ENCODE results near the gene LBX2. TPM values are rescaled to one million over a fixed set of nuclear protein-coding genes. Genes with fewer than 3 reads are reported as not detected.

The LBX2 gene
- total and polyA plus RNA-seq, 9 of the 15 experiments (the other 6 are each of a cell fraction or from before 2014, with no cell fraction given) = 0.39 to 6.2 (median 1.8) TPM; not detected in 1

DNA sequence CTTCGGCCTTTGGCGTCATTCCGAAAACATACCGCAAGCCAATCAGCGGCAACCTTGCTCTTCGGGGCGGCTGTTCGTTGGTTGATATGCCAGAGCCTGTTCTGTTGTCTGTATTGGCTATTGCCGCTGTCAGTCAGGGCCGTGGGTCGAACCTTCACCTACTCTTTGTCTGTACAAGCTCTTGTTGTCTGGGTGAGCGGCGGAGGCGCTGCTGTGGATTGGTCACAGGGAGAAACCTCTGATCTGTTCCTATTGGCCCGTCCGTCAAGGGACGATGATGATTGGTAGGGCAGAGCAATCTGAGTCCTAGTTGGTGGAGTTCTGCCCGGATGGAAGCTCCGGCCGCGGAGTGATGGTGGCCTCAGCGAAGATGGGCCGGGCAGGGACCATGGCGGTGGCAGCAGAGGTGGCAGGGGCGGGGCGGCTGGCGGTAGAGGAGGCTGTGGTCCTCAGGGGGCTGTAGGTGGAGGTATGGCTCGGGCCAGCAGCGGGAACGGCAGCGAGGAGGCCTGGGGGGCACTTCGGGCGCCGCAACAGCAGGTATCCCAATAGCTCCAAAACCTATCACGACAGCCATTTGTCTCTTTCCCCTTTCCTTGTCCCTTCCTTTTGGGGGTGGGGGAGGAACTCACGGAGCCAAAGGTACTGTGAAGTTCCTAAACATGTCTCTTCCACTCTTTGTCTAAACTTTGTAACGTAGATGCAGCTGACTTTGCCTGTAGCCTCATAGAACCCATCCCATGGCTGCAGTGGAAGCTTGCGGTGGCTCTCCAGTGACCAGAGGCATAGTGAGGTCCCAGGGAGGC lies 41.1 kb downstream of the LBX2 start, which contains the start of gene WBP1 (continued):
- TF ChIP-seq, protein P1, sequence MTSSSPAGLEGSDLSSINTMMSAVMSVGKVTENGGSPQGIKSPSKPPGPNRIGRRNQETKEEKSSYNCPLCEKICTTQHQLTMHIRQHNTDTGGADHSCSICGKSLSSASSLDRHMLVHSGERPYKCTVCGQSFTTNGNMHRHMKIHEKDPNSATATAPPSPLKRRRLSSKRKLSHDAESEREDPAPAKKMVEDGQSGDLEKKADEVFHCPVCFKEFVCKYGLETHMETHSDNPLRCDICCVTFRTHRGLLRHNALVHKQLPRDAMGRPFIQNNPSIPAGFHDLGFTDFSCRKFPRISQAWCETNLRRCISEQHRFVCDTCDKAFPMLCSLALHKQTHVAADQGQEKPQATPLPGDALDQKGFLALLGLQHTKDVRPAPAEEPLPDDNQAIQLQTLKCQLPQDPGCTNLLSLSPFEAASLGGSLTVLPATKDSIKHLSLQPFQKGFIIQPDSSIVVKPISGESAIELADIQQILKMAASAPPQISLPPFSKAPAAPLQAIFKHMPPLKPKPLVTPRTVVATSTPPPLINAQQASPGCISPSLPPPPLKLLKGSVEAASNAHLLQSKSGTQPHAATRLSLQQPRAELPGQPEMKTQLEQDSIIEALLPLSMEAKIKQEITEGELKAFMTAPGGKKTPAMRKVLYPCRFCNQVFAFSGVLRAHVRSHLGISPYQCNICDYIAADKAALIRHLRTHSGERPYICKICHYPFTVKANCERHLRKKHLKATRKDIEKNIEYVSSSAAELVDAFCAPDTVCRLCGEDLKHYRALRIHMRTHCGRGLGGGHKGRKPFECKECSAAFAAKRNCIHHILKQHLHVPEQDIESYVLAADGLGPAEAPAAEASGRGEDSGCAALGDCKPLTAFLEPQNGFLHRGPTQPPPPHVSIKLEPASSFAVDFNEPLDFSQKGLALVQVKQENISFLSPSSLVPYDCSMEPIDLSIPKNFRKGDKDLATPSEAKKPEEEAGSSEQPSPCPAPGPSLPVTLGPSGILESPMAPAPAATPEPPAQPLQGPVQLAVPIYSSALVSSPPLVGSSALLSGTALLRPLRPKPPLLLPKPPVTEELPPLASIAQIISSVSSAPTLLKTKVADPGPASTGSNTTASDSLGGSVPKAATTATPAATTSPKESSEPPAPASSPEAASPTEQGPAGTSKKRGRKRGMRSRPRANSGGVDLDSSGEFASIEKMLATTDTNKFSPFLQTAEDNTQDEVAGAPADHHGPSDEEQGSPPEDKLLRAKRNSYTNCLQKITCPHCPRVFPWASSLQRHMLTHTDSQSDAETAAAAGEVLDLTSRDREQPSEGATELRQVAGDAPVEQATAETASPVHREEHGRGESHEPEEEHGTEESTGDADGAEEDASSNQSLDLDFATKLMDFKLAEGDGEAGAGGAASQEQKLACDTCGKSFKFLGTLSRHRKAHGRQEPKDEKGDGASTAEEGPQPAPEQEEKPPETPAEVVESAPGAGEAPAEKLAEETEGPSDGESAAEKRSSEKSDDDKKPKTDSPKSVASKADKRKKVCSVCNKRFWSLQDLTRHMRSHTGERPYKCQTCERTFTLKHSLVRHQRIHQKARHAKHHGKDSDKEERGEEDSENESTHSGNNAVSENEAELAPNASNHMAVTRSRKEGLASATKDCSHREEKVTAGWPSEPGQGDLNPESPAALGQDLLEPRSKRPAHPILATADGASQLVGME (CRISPR knock-in tag; IDR thresholded peaks at IDR 0.05) = no peak
- TF ChIP-seq KDM5B (IDR thresholded peaks at IDR 0.05; ENCODE audit: insufficient replicate concordance, low read depth, low read length) (peak; percentile 42), NR4A1 (CRISPR knock-in tag; IDR thresholded peaks at IDR 0.05) (no peak), NR4A1 (tag; IDR thresholded peaks at IDR 0.05) (no peak), ZNF263 (CRISPR knock-in tag; IDR thresholded peaks at IDR 0.05; ENCODE audit: borderline replicate concordance) (no peak), EZH2 (IDR thresholded peaks at IDR 0.05; ENCODE audit: borderline replicate concordance, low read depth, low read length) (no peak), SRSF7 (optimal IDR thresholded peaks at IDR 0.05; ENCODE audit: low read depth, low read length) (no peak), TRIM24 (IDR thresholded peaks at IDR 0.05) (no peak), CREM (IDR thresholded peaks at IDR 0.05; ENCODE audit: low read depth) (peak; percentile 46; the same call in 1 of the 2 replicates), KDM4B (IDR thresholded peaks at IDR 0.05; ENCODE audit: borderline replicate concordance in 2 of 2, low read depth in 1 of 2) (no peak), ZKSCAN1 (IDR thresholded peaks at IDR 0.05; ENCODE audit: low read depth, low read length) (no peak)
- TF ChIP-seq, protein P2, sequence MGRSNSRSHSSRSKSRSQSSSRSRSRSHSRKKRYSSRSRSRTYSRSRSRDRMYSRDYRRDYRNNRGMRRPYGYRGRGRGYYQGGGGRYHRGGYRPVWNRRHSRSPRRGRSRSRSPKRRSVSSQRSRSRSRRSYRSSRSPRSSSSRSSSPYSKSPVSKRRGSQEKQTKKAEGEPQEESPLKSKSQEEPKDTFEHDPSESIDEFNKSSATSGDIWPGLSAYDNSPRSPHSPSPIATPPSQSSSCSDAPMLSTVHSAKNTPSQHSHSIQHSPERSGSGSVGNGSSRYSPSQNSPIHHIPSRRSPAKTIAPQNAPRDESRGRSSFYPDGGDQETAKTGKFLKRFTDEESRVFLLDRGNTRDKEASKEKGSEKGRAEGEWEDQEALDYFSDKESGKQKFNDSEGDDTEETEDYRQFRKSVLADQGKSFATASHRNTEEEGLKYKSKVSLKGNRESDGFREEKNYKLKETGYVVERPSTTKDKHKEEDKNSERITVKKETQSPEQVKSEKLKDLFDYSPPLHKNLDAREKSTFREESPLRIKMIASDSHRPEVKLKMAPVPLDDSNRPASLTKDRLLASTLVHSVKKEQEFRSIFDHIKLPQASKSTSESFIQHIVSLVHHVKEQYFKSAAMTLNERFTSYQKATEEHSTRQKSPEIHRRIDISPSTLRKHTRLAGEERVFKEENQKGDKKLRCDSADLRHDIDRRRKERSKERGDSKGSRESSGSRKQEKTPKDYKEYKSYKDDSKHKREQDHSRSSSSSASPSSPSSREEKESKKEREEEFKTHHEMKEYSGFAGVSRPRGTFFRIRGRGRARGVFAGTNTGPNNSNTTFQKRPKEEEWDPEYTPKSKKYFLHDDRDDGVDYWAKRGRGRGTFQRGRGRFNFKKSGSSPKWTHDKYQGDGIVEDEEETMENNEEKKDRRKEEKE (IDR thresholded peaks at IDR 0.05; ENCODE audit: borderline replicate concordance in 1 of 2, control insufficient read depth in 1 of 2, low read depth in 2 of 2, low read length in 1 of 2) = no peak
- TF ChIP-seq, protein P3, sequence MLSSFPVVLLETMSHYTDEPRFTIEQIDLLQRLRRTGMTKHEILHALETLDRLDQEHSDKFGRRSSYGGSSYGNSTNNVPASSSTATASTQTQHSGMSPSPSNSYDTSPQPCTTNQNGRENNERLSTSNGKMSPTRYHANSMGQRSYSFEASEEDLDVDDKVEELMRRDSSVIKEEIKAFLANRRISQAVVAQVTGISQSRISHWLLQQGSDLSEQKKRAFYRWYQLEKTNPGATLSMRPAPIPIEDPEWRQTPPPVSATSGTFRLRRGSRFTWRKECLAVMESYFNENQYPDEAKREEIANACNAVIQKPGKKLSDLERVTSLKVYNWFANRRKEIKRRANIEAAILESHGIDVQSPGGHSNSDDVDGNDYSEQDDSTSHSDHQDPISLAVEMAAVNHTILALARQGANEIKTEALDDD (IDR thresholded peaks at IDR 0.05) = no peak

All from K562 (cell line).